Endothelial cell of umbilical vein (primary cell): ENCODE data around the gene OPA1. TPM values are rescaled to one million over a fixed set of nuclear protein-coding genes. Genes with fewer than 3 reads are reported as not detected.

Experiments used
- BruUV-seq: library from RNA; stranded (reverse); fragments of 400-500 nt; replicated peaks from 2 replicates; lab custom pipeline; 2021; lab: Mats Ljungman, UMichigan
- CTCF ChIA-PET: fragments of 300-600, 350-600 bp; sonication (Branson Sonifier 250); formaldehyde crosslinking; loops from one replicate; lab custom pipeline; 2021; ENCODE audit warnings: antibody characterized with exemption, inconsistent platforms; lab: Charles Lee
- POLR2A ChIA-PET: fragments of 300-600, 350-600 bp; sonication (Branson Sonifier 250); formaldehyde crosslinking; loops from one replicate; lab custom pipeline; 2021; ENCODE audit warnings: antibody characterized with exemption, inconsistent platforms; lab: Charles Lee
- DNase-seq: peaks from one replicate; pipeline ENCODE4 v3.0.0-alpha.2; 2011; ENCODE audit warnings: low read depth, low spot score
- FAIRE-seq: peaks from 2 replicates; lab custom pipeline; 2011; peaks lifted over from hg19 to GRCh38; lab: Jason Lieb, UNC
- H2AFZ ChIP-seq: 2 replicates; pipeline ENCODE4 v1.6.0; 2012; ENCODE audit warnings: low read depth, low read length, control low read depth, inconsistent platforms
- H3K27ac ChIP-seq: 2 replicates; pipeline ENCODE4 v1.5.1; 2011; ENCODE audit warnings: low read depth, mild to moderate bottlenecking, control low read depth, low read length, moderate library complexity; ENCODE audit not compliant: insufficient read depth
- H3K27me3 ChIP-seq, 2 experiments: 2 replicates each; pipeline versions ENCODE4 v1.6.0 to v1.6.1; 2011; ENCODE audit warnings: low read length in 2 of 2, mixed read lengths in 1 of 2; ENCODE audit not compliant: control insufficient read depth in 2 of 2, insufficient read depth in 2 of 2
- H3K36me3 ChIP-seq, 2 experiments: 2 replicates in 1 of 2; 3 replicates in 1 of 2; pipeline ENCODE4 v1.5.1; 2011; ENCODE audit warnings: low read length in 2 of 2, mild to moderate bottlenecking in 1 of 2, moderate library complexity in 1 of 2; ENCODE audit not compliant: control insufficient read depth in 2 of 2, insufficient read depth in 2 of 2; ENCODE audit errors: extremely low read depth in 1 of 2
- H3K4me1 ChIP-seq: 3 replicates; pipeline ENCODE4 v1.5.1; 2011; ENCODE audit warnings: mild to moderate bottlenecking, low read length; ENCODE audit not compliant: control insufficient read depth, insufficient read depth; ENCODE audit errors: extremely low read depth
- H3K4me2 ChIP-seq: 2 replicates; pipeline ENCODE4 v1.6.1; 2011; ENCODE audit warnings: low read length, control low read depth, mixed read lengths; ENCODE audit not compliant: insufficient read depth
- H3K4me3 ChIP-seq, 3 experiments: fragments of 200-600 bp in 1 of 3; sonication (generic), shearing (Covaris generic) in 1 of 3; replicated peaks in 1 of 3; 2 replicates each; pipeline ENCODE4 v1.5.1; 2011 to 2016; ENCODE audit warnings: control low read depth in 3 of 3, low read length in 3 of 3, mild to moderate bottlenecking in 2 of 3, inconsistent platforms in 1 of 3, low read depth in 1 of 3, moderate library complexity in 1 of 3; ENCODE audit not compliant: insufficient read depth in 1 of 3
- H3K79me2 ChIP-seq: 2 replicates; pipeline ENCODE4 v1.6.0; 2012; ENCODE audit warnings: low read length, inconsistent platforms; ENCODE audit not compliant: control insufficient read depth, insufficient read depth
- H3K9ac ChIP-seq: replicated peaks from 2 replicates; pipeline ENCODE3; 2011; ENCODE audit warnings: low read length, control low read depth; ENCODE audit not compliant: insufficient read depth; ENCODE audit errors: extremely low read depth
- H3K9me1 ChIP-seq: replicated peaks from 3 replicates; pipeline ENCODE4 v1.6.0; 2011; ENCODE audit warnings: mild to moderate bottlenecking, low read length; ENCODE audit not compliant: control insufficient read depth, insufficient read depth; ENCODE audit errors: extremely low read depth
- H3K9me3 ChIP-seq: replicated peaks from 2 replicates; pipeline ENCODE4 v1.5.1; 2012; ENCODE audit warnings: low read length, inconsistent platforms; ENCODE audit not compliant: control insufficient read depth, insufficient read depth
- H4K20me1 ChIP-seq: replicated peaks from 2 replicates; pipeline ENCODE3; 2011; ENCODE audit warnings: mild to moderate bottlenecking, low read length; ENCODE audit not compliant: control insufficient read depth, insufficient read depth; ENCODE audit errors: extremely low read depth
- EZH2 ChIP-seq: IDR thresholded peaks from 2 replicates; pipeline ENCODE4 v1.6.1; 2012; ENCODE audit warnings: borderline replicate concordance, low read depth, mild to moderate bottlenecking, moderate library complexity, low read length, inconsistent platforms; ENCODE audit not compliant: severe bottlenecking
- FOS ChIP-seq: IDR thresholded peaks from 2 replicates; pipeline ENCODE4 v1.6.1; 2011; ENCODE audit warnings: mild to moderate bottlenecking, low read length, moderate library complexity, borderline replicate concordance; ENCODE audit not compliant: insufficient read depth
- GATA2 ChIP-seq: IDR thresholded peaks from 2 replicates; pipeline ENCODE4 v1.7.0; 2011; ENCODE audit warnings: low read depth, mild to moderate bottlenecking, moderate library complexity, mixed read lengths, low read length; ENCODE audit not compliant: insufficient read length, insufficient read depth
- JUN ChIP-seq: IDR thresholded peaks from 2 replicates; pipeline ENCODE4 v1.6.1; 2011; ENCODE audit warnings: borderline replicate concordance, low read depth; ENCODE audit not compliant: insufficient read length, insufficient read depth
- MYC ChIP-seq: IDR thresholded peaks from one replicate; pipeline ENCODE4 v1.6.1; 2011; ENCODE audit warnings: mild to moderate bottlenecking, low read depth, low read length
- POLR2A ChIP-seq: IDR thresholded peaks from 2 replicates; pipeline ENCODE4 v1.6.1; 2012; ENCODE audit warnings: low read depth, mild to moderate bottlenecking, control low read depth, low read length
- POLR2AphosphoS5 ChIP-seq: IDR thresholded peaks from 2 replicates; pipeline ENCODE4 v1.6.1; 2012; ENCODE audit warnings: low read depth, mild to moderate bottlenecking, control low read depth, low read length, moderate library complexity; ENCODE audit not compliant: insufficient read depth
- dilution Hi-C: fragments of 300-500 bp; cut with MboI; formaldehyde crosslinking; loops from one replicate; pipeline ENCODE4 v1.15.0; 2019; ENCODE audit warnings: low sequenced_read_pairs; ENCODE audit not compliant: extremely low pct_ligation_motif_present
- intact Hi-C: fragments of 100-400 bp; cut with micrococcal nuclease; formaldehyde crosslinking; loops from one replicate; pipeline ENCODE4 v1.10.0; 2022
- polyA plus RNA-seq, 4 experiments: library from polyadenylated mRNA; depleted of rRNA in 3 of 4; stranded (reverse) in 3 of 4; unstranded in 1 of 4; fragments of >200 nt; gene quantifications; 2 replicates each; pipeline versions ENCODE4 v1.2.1 to v1.2.3, GENCODE V29; 2011 to 2012; ENCODE audit warnings: missing spikeins in 1 of 4
- total RNA-seq: library from RNA; stranded (reverse); gene quantifications from 2 replicates; pipeline ENCODE4 v1.2.3, GENCODE V29; 2021
- TF ChIP-seq, protein P1 (sequence below), 2 donors: IDR thresholded peaks; 1 replicate in 1 of 2; 2 replicates in 1 of 2; pipeline ENCODE4 v1.5.1; 2011; ENCODE audit warnings: low read length in 2 of 2, mild to moderate bottlenecking in 2 of 2, moderate library complexity in 2 of 2, control low read depth in 1 of 2, inconsistent platforms in 1 of 2, low read depth in 1 of 2; ENCODE audit not compliant: insufficient read depth in 1 of 2; ENCODE audit errors: extremely low read depth in 1 of 2
- TF ChIP-seq, protein P2 (sequence below): IDR thresholded peaks from 2 replicates; pipeline ENCODE4 v1.6.1; 2011; ENCODE audit not compliant: insufficient read depth, insufficient read length

Gene OPA1
- total and polyA plus RNA-seq, 2 donors (not counting 3 experiments of a cell fraction or from before 2014, with no cell fraction given) = 10.0 to 62.0 TPM

DNA sequence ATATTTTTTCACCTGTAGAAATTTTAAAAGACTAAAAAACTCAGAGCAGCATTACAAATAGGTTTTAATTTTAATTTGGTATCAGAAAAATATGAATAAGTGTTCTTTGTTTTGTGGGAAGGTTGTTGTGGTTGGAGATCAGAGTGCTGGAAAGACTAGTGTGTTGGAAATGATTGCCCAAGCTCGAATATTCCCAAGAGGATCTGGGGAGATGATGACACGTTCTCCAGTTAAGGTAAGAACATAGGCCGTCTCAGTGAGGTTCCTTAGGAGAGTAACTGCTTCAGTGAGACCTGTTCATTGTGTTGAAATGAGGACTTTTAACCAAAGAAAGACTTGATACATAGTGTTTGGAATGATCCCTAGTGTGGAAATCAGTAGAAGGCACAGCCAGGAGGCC lies 44.8 kb downstream of the OPA1 start:
- DNase-seq (no peak), FAIRE-seq (no peak)
- TF ChIP-seq, protein P1, sequence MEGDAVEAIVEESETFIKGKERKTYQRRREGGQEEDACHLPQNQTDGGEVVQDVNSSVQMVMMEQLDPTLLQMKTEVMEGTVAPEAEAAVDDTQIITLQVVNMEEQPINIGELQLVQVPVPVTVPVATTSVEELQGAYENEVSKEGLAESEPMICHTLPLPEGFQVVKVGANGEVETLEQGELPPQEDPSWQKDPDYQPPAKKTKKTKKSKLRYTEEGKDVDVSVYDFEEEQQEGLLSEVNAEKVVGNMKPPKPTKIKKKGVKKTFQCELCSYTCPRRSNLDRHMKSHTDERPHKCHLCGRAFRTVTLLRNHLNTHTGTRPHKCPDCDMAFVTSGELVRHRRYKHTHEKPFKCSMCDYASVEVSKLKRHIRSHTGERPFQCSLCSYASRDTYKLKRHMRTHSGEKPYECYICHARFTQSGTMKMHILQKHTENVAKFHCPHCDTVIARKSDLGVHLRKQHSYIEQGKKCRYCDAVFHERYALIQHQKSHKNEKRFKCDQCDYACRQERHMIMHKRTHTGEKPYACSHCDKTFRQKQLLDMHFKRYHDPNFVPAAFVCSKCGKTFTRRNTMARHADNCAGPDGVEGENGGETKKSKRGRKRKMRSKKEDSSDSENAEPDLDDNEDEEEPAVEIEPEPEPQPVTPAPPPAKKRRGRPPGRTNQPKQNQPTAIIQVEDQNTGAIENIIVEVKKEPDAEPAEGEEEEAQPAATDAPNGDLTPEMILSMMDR (IDR thresholded peaks at IDR 0.05; ENCODE audit: extremely low read depth in 1 of 2, insufficient read depth in 1 of 2, low read depth in 1 of 2, low read length in 2 of 2) = no peak
- TF ChIP-seq POLR2AphosphoS5 (no peak), GATA2 (no peak), MYC (no peak), EZH2 (no peak), FOS (no peak), POLR2A (no peak), JUN (no peak)
- TF ChIP-seq, protein P2, sequence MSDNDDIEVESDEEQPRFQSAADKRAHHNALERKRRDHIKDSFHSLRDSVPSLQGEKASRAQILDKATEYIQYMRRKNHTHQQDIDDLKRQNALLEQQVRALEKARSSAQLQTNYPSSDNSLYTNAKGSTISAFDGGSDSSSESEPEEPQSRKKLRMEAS = no peak
- Histone ChIP-seq H3K4me3 (no peak overlapping the region), H2AFZ (no peak overlapping the region), H3K9me3 (no peaks in the 10 kb centered on the region), H3K9me1 (peaks cover 2% of the 10 kb centered on the region), H3K4me2 (no peak overlapping the region), H4K20me1 (no peaks in the 10 kb centered on the region), H3K27ac (no peak overlapping the region), H3K4me1 (no peaks in the 10 kb centered on the region), H3K9ac (no peak overlapping the region), H3K79me2 (no peaks in the 10 kb centered on the region), H3K27me3 (no peaks in the 10 kb centered on the region), H3K36me3 (peaks cover 7 to 12% of the 10 kb centered on the region in 2 experiments)
- BruUV-seq = no TSS peak
- intact Hi-C loops = no loop called here
- ChIA-PET CTCF (interaction anchor here (1.3 kb wide), 1 partner anchor 21 kb away, joined by 3 read pairs; no protein-coding TSS in a partner anchor), POLR2A (no interaction called here)
- dilution Hi-C loops = no loop called here
